Spleen (tissue), 7 donors: Measurements from ENCODE around the gene NPAS2.

Source experiments
- POLR2A ChIP-seq, 3 donors: fragments of 450-650 bp; IDR thresholded peaks; one replicate each; pipeline ENCODE4 v1.5.1; 2017; ENCODE audit warnings: antibody characterized with exemption in 3 of 3, mild to moderate bottlenecking in 1 of 3
- POLR2AphosphoS5 ChIP-seq, 3 donors: sonication (generic); formaldehyde crosslinking; IDR thresholded peaks; one replicate each; pipeline ENCODE4 v1.5.1; 2017; ENCODE audit warnings: antibody characterized with exemption in 3 of 3
- TF ChIP-seq, protein P1 (sequence below), 11 experiments: fragments of 200-600 bp in 7 of 11; fragments of 450-650 bp in 4 of 11; sonication (generic) in 4 of 11; IDR thresholded peaks in 8 of 11; conservative IDR thresholded peaks in 3 of 11; 1 replicate in 7 of 11; 2 replicates in 4 of 11; pipeline versions ENCODE4 v1.4.0 to v1.8.0; 2016 to 2021; ENCODE audit warnings: antibody characterized with exemption in 11 of 11, inconsistent platforms in 4 of 11, mild to moderate bottlenecking in 1 of 11
- donor health status: DM: no; HTN: no; CAD: no; lungs with moderate emphysema.
- donor health status: DM: no; HTN: no; CAD: no.
- donor health status: DM: no; HTN: no; CAD: no.

DNA sequence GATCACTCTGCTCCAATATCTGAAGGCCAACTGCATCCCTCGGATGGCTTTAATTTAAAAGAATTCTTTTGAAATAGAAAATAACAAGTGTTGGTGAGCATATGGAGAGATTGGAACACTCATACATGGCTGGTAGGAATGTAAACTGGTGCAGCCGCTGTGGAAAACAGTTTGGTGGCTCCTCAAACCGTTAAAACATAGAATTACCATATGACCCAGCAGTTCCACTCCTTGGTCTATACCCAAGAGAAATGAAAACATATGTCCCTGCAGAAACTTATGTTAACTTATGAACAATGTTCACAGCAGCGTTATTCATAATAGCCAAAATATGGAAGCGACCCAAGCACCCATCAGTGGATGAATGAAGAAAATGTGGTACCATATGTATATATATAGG lies 60.1 kb downstream of the NPAS2 start:
- TF ChIP-seq, protein P1, sequence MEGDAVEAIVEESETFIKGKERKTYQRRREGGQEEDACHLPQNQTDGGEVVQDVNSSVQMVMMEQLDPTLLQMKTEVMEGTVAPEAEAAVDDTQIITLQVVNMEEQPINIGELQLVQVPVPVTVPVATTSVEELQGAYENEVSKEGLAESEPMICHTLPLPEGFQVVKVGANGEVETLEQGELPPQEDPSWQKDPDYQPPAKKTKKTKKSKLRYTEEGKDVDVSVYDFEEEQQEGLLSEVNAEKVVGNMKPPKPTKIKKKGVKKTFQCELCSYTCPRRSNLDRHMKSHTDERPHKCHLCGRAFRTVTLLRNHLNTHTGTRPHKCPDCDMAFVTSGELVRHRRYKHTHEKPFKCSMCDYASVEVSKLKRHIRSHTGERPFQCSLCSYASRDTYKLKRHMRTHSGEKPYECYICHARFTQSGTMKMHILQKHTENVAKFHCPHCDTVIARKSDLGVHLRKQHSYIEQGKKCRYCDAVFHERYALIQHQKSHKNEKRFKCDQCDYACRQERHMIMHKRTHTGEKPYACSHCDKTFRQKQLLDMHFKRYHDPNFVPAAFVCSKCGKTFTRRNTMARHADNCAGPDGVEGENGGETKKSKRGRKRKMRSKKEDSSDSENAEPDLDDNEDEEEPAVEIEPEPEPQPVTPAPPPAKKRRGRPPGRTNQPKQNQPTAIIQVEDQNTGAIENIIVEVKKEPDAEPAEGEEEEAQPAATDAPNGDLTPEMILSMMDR (IDR thresholded peaks at IDR 0.05 in 8 of 11, conservative IDR thresholded peaks at IDR 0.05 in 3 of 11) = no peak
- no peak for TF ChIP-seq POLR2A (IDR thresholded peaks at IDR 0.05)
- no peak for TF ChIP-seq POLR2AphosphoS5 (IDR thresholded peaks at IDR 0.05)
